Testis (tissue), 2 donors: Measurements from ENCODE around the gene CYTL1.

Experiments used
- POLR2A ChIP-seq: fragments of 450-650 bp; IDR thresholded peaks from one replicate; pipeline ENCODE4 v1.6.1; 2017; ENCODE audit warnings: antibody characterized with exemption, mild to moderate bottlenecking, moderate library complexity
- TF ChIP-seq, protein P1 (sequence below), 3 experiments: fragments of 450-650 bp in 2 of 3; fragments of 200-600 bp in 1 of 3; sonication (generic) in 1 of 3; IDR thresholded peaks; one replicate each; pipeline ENCODE4 v1.5.1; 2016 to 2019; ENCODE audit warnings: antibody characterized with exemption in 3 of 3, mild to moderate bottlenecking in 2 of 3, moderate library complexity in 1 of 3

DNA sequence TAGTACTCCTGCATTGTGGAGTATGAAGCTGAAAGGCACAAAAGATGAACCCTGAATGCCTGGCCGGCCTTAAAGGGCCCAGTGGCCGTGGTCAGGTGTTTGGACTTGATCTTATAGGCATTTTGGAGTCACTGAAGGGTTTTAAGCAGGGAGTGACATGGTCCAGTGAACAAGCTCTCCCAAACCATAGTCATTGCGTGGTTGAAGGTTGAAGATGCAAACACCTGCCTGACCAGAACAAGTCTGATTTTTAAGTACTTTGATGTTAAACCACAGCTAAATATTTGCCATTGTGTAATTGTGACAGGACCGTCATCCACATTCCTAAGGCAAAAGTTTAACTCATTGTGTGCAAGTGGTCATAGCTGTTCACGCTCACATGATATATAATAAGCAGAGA, 35.3 kb upstream of the CYTL1 start:
- TF ChIP-seq POLR2A: no peak
- TF ChIP-seq, protein P1, sequence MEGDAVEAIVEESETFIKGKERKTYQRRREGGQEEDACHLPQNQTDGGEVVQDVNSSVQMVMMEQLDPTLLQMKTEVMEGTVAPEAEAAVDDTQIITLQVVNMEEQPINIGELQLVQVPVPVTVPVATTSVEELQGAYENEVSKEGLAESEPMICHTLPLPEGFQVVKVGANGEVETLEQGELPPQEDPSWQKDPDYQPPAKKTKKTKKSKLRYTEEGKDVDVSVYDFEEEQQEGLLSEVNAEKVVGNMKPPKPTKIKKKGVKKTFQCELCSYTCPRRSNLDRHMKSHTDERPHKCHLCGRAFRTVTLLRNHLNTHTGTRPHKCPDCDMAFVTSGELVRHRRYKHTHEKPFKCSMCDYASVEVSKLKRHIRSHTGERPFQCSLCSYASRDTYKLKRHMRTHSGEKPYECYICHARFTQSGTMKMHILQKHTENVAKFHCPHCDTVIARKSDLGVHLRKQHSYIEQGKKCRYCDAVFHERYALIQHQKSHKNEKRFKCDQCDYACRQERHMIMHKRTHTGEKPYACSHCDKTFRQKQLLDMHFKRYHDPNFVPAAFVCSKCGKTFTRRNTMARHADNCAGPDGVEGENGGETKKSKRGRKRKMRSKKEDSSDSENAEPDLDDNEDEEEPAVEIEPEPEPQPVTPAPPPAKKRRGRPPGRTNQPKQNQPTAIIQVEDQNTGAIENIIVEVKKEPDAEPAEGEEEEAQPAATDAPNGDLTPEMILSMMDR (IDR thresholded peaks at IDR 0.05): no peak
